OCI-LY1 (cell line): Measurements from ENCODE around the gene MROH9.

Source experiments
- H2AFZ ChIP-seq: fragments of 200-600 bp; sonication (generic), shearing (Covaris generic); 2 replicates; pipeline ENCODE4 v1.6.0; 2014; ENCODE audit warnings: antibody characterized with exemption, mild to moderate bottlenecking, low read length
- H3F3A ChIP-seq: fragments of 200-600 bp; sonication (generic), shearing (Covaris generic); 2 replicates; pipeline ENCODE4 v1.6.0; 2014; ENCODE audit warnings: mild to moderate bottlenecking, antibody characterized with exemption, low read length, moderate library complexity; ENCODE audit not compliant: insufficient read depth
- H3K27ac ChIP-seq: fragments of 200-600 bp; sonication (generic); 2 replicates; pipeline ENCODE4 v1.5.1; 2014; ENCODE audit warnings: low read length, mixed run types, mild to moderate bottlenecking, low read depth; ENCODE audit not compliant: poor library complexity, severe bottlenecking
- H3K27me3 ChIP-seq: fragments of 200-600 bp; sonication (generic); 2 replicates; pipeline ENCODE4 v1.6.0; 2014; ENCODE audit warnings: antibody characterized with exemption, mild to moderate bottlenecking, low read length, moderate library complexity; ENCODE audit not compliant: insufficient read depth
- H3K36me3 ChIP-seq: fragments of 200-600 bp; sonication (generic); 2 replicates; pipeline ENCODE4 v1.6.1; 2014; ENCODE audit warnings: mild to moderate bottlenecking, antibody characterized with exemption, low read length, moderate library complexity, mixed read lengths; ENCODE audit not compliant: insufficient read depth
- H3K4me1 ChIP-seq: fragments of 200-600 bp; sonication (generic); 2 replicates; pipeline ENCODE4 v1.5.1; 2014; ENCODE audit warnings: mild to moderate bottlenecking, low read length, moderate library complexity; ENCODE audit not compliant: insufficient read depth, severe bottlenecking
- H3K4me2 ChIP-seq: fragments of 200-600 bp; sonication (generic), shearing (Covaris generic); 2 replicates; pipeline ENCODE4 v1.6.1; 2014; ENCODE audit warnings: low read length
- H3K4me3 ChIP-seq: fragments of 200-600 bp; sonication (generic); 2 replicates; pipeline ENCODE4 v1.5.1; 2014; ENCODE audit warnings: low read length, low read depth, mild to moderate bottlenecking, mixed read lengths; ENCODE audit not compliant: poor library complexity, severe bottlenecking
- H3K79me2 ChIP-seq: fragments of 200-600 bp; shearing (Covaris generic); 2 replicates; pipeline ENCODE4 v1.6.1; 2016; ENCODE audit warnings: mixed run types, low read length, mixed read lengths; ENCODE audit not compliant: insufficient read depth
- H3K9ac ChIP-seq: fragments of 200-600 bp; sonication (generic), shearing (Covaris generic); 2 replicates; pipeline ENCODE4 v1.6.1; 2014; ENCODE audit warnings: mild to moderate bottlenecking, low read length, mixed read lengths
- H3K9me2 ChIP-seq: fragments of 200-600 bp; sonication (generic), shearing (Covaris generic); 2 replicates; pipeline ENCODE4 v1.6.1; 2014; ENCODE audit warnings: low read depth, mild to moderate bottlenecking, low read length, mixed read lengths
- H3K9me3 ChIP-seq: fragments of 200-600 bp; shearing (Covaris generic); 2 replicates; pipeline ENCODE4 v1.6.1; 2014; ENCODE audit warnings: low read length, mixed read lengths
- H4K20me1 ChIP-seq: fragments of 200-600 bp; sonication (generic), shearing (Covaris generic); 2 replicates; pipeline ENCODE4 v1.6.0; 2016; ENCODE audit warnings: mild to moderate bottlenecking, low read length; ENCODE audit not compliant: insufficient read depth
- CTCF ChIP-seq: fragments of 200-600 bp; sonication (generic), shearing (Covaris generic); IDR thresholded peaks from 2 replicates; pipeline ENCODE4 v1.5.1; 2017; ENCODE audit warnings: mild to moderate bottlenecking, antibody characterized with exemption, low read length, moderate library complexity, mixed read lengths
- EZH2 ChIP-seq: fragments of 200-600 bp; sonication (generic), shearing (Covaris generic); IDR thresholded peaks from 2 replicates; pipeline ENCODE4 v1.8.0; 2017; ENCODE audit warnings: borderline replicate concordance, mixed run types, mild to moderate bottlenecking, antibody characterized with exemption, low read length, moderate library complexity, mixed read lengths

Gene MROH9

GRCh38 chr1:170887726-170888125, 47.6 kb upstream of the MROH9 start:
- no peak overlapping the region for H3K4me2 ChIP-seq
- H3K9me3 ChIP-seq: no peaks in the 10 kb centered on the region
- no peaks in the 10 kb centered on the region for H3K27me3 ChIP-seq
- no peaks in the 10 kb centered on the region for H3F3A ChIP-seq
- no peak overlapping the region for H3K27ac ChIP-seq
- no peaks in the 10 kb centered on the region for H3K4me1 ChIP-seq
- H3K36me3 ChIP-seq: no peaks in the 10 kb centered on the region
- H4K20me1 ChIP-seq: no peaks in the 10 kb centered on the region
- no peak overlapping the region for H2AFZ ChIP-seq
- no peak for TF ChIP-seq EZH2
- no peak for TF ChIP-seq CTCF
- no peaks in the 10 kb centered on the region for H3K9me2 ChIP-seq
- no peak overlapping the region for H3K9ac ChIP-seq
- no peak overlapping the region for H3K4me3 ChIP-seq
- no peaks in the 10 kb centered on the region for H3K79me2 ChIP-seq

- Histone ChIP-seq H3K4me1 (no peaks in the 10 kb centered on the region), H4K20me1 (no peaks in the 10 kb centered on the region), H2AFZ (no peak overlapping the region), H3K9me3 (no peaks in the 10 kb centered on the region), H3K36me3 (no peaks in the 10 kb centered on the region), H3K27me3 (no peaks in the 10 kb centered on the region), H3K4me2 (no peak overlapping the region), H3K9ac (no peak overlapping the region), H3K9me2 (no peaks in the 10 kb centered on the region), H3F3A (no peaks in the 10 kb centered on the region), H3K4me3 (no peak overlapping the region), H3K27ac (no peak overlapping the region), H3K79me2 (no peaks in the 10 kb centered on the region)
- no peak for TF ChIP-seq CTCF
These were observed 43.5 kb upstream of the MROH9 start for GRCh38 chr1:170891872-170892271.

GRCh38 chr1:170893655-170894297, 41.6 kb upstream of the MROH9 start:
- no peak overlapping the region for H2AFZ ChIP-seq
- H3K4me3 ChIP-seq: no peak overlapping the region
- H3K27ac ChIP-seq: no peak overlapping the region
- no peaks in the 10 kb centered on the region for H3K9me2 ChIP-seq
- H3K27me3 ChIP-seq: no peaks in the 10 kb centered on the region; the same call in 1 of the 2 replicates
- H3K4me1 ChIP-seq: no peaks in the 10 kb centered on the region
- H3K9ac ChIP-seq: no peak overlapping the region
- H3K4me2 ChIP-seq: no peak overlapping the region
- H4K20me1 ChIP-seq: no peaks in the 10 kb centered on the region
- TF ChIP-seq CTCF (no peak), EZH2 (no peak)
- no peaks in the 10 kb centered on the region for H3K9me3 ChIP-seq
- H3K79me2 ChIP-seq: no peaks in the 10 kb centered on the region
- H3F3A ChIP-seq: no peaks in the 10 kb centered on the region
- H3K36me3 ChIP-seq: no peaks in the 10 kb centered on the region
